Lung (tissue), 12 donors: ENCODE results near the gene MBIP. TPM values are rescaled to one million over a fixed set of nuclear protein-coding genes. Genes with fewer than 3 reads are reported as not detected.
A peak's percentile ranks its signal among the peaks of the same experiment; 100 is the strongest.

ENCODE experiments used
- ATAC-seq: fragments of 200-7000 bp; cut with Tn5 transposase; one replicate; pipeline ENCODE4 v1.9.1; 2020; ENCODE audit warnings: moderate number of reproducible peaks; ENCODE audit not compliant: insufficient read depth, low FRiP score
- DNase-seq, 3 donors: peaks; one replicate each; pipeline ENCODE4 v3.0.0-alpha.2; 2013 to 2017
- H3K27ac ChIP-seq, 2 donors: one replicate each; pipeline ENCODE4 v1.5.1; 2013; ENCODE audit warnings: mild to moderate bottlenecking in 2 of 2, moderate library complexity in 2 of 2, control low read depth in 1 of 2, inconsistent platforms in 1 of 2, low read depth in 1 of 2, low read length in 1 of 2
- H3K27me3 ChIP-seq, 3 donors: one replicate each; pipeline ENCODE4 v1.5.1; 2013; ENCODE audit warnings: low read length in 2 of 3; ENCODE audit not compliant: control insufficient read depth in 3 of 3, insufficient read depth in 3 of 3
- H3K36me3 ChIP-seq, 4 donors: one replicate each; pipeline ENCODE4 v1.5.1; 2013; ENCODE audit warnings: low read length in 4 of 4, mild to moderate bottlenecking in 1 of 4, moderate library complexity in 1 of 4; ENCODE audit not compliant: control insufficient read depth in 4 of 4, insufficient read depth in 4 of 4
- H3K4me1 ChIP-seq, 5 donors: one replicate each; pipeline ENCODE4 v1.5.1; 2013; ENCODE audit warnings: low read length in 5 of 5, mild to moderate bottlenecking in 2 of 5, moderate library complexity in 1 of 5; ENCODE audit not compliant: control insufficient read depth in 5 of 5, insufficient read depth in 5 of 5
- H3K4me3 ChIP-seq: one replicate; pipeline ENCODE4 v1.5.1; 2013; ENCODE audit warnings: mild to moderate bottlenecking, control low read depth, moderate library complexity
- H3K9ac ChIP-seq, 2 donors: one replicate each; pipeline ENCODE4 v1.5.1; 2013; ENCODE audit warnings: low read length in 2 of 2, control low read depth in 1 of 2; ENCODE audit not compliant: insufficient read depth in 1 of 2
- H3K9me3 ChIP-seq, 4 donors: one replicate each; pipeline ENCODE4 v1.5.1; 2013; ENCODE audit warnings: low read length in 3 of 4, mild to moderate bottlenecking in 1 of 4, moderate library complexity in 1 of 4; ENCODE audit not compliant: control insufficient read depth in 4 of 4, insufficient read depth in 3 of 4
- CTCF ChIP-seq: IDR thresholded peaks from 2 replicates; pipeline ENCODE4 v1.5.1; 2012; ENCODE audit warnings: mild to moderate bottlenecking; ENCODE audit errors: control extremely low read depth, extremely low read depth
- WGBS, 2 donors: extraction: QIAGEN DNeasy Blood & Tissue Kit; methylation state at CpG; one replicate each; pipeline ENCODE4 v1.1.7; 2013; 5-methylcytosine and 5-hydroxymethylcytosine counted together
- polyA plus RNA-seq, 2 donors: library from polyadenylated mRNA; stranded (reverse); fragments of 200-250 nt; gene quantifications; one replicate each; pipeline ENCODE4 v1.2.1, GENCODE V29; 2013
- total RNA-seq, 2 donors: library from RNA; depleted of rRNA in 1 of 2; stranded (reverse); fragments of >200 nt in 1 of 2; gene quantifications; one replicate each; pipeline ENCODE4 v1.2.1, GENCODE V29; 2014 to 2021
- donor health status: control.
- donor health status: control.
- donor health status: Bipolar disorder and iron deficiency.
- donor health status: healthy.
- donor health status: DM: yes; HTN: yes; CAD: no.

Gene MBIP
- total and polyA plus RNA-seq, 4 donors = 32.5 to 484 (median 84.3) TPM

GRCh38 chr14:36275741-36276140, 44.7 kb downstream of the MBIP start:
- no peaks in the 10 kb centered on the region for H3K9me3 ChIP-seq
- TF ChIP-seq CTCF = no peak
- 95 to 97% methylated on average over 3 of the region's 3 CpGs for WGBS, 2 donors
- no peaks in the 10 kb centered on the region for H3K36me3 ChIP-seq
- H3K27ac ChIP-seq = no peak overlapping the region
- H3K27me3 ChIP-seq = peaks cover 0 to 31% (median 18%) of the 10 kb centered on the region in 3 donors
- H3K4me3 ChIP-seq = no peak overlapping the region
- ATAC-seq (no peak), DNase-seq (no peak)
- peaks cover 0 to 5% (median 0%) of the 10 kb centered on the region in 5 donors for H3K4me1 ChIP-seq
- no peak overlapping the region for H3K9ac ChIP-seq

- TF ChIP-seq CTCF = no peak
- Histone ChIP-seq H3K36me3 (no peaks in the 10 kb centered on the region), H3K4me1 (peaks cover 0 to 5% (median 2%) of the 10 kb centered on the region in 5 donors), H3K27ac (peak overlapping the region in 1 of 2 donors; percentile 86), H3K27me3 (peaks cover 0 to 36% (median 18%) of the 10 kb centered on the region in 3 donors), H3K4me3 (peak overlapping the region; percentile 7), H3K9me3 (no peaks in the 10 kb centered on the region), H3K9ac (peak overlapping the region in 1 of 2 donors; percentile 78)
- ATAC-seq (peak; percentile 23), DNase-seq (peak; percentile 23 to 33 (median 30))
- 5 to 7% methylated on average over 29 of the region's 29 CpGs for WGBS, 2 donors
Measured at GRCh38 chr14:36271939-36272907, 48.2 kb downstream of the MBIP start.

GRCh38 chr14:36271222-36271621, 49.2 kb downstream of the MBIP start:
- no peak for DNase-seq
- WGBS, 2 donors = 15 to 33% methylated on average over 1 of the region's 1 CpG
- no peak overlapping the region for H3K4me3 ChIP-seq
- H3K9me3 ChIP-seq = no peaks in the 10 kb centered on the region
- H3K27ac ChIP-seq = peak overlapping the region in 1 of 2 donors; percentile 55
- no peak overlapping the region for H3K9ac ChIP-seq
- peaks cover 0 to 34% (median 18%) of the 10 kb centered on the region in 3 donors for H3K27me3 ChIP-seq
- H3K36me3 ChIP-seq = no peaks in the 10 kb centered on the region
- ATAC-seq = no peak
- no peak for TF ChIP-seq CTCF
- H3K4me1 ChIP-seq = peaks cover 0 to 5% (median 2%) of the 10 kb centered on the region in 5 donors
